WI38 (cell line): ENCODE results near the gene FAM25G.
"Not testable (repeated sequence)": the region's sequence is repeated elsewhere in the genome, so short reads cannot be mapped to it uniquely, and the experiment has no call there.

ENCODE experiments used
- H3K4me3 ChIP-seq: 2 replicates; pipeline ENCODE4 v1.5.1; 2011; ENCODE audit warnings: low read depth, mild to moderate bottlenecking, control low read depth, low read length
- TF ChIP-seq, protein P1 (sequence below): IDR thresholded peaks from 2 replicates; pipeline ENCODE4 v1.5.1; 2012; ENCODE audit warnings: low read depth, mild to moderate bottlenecking, control low read depth, low read length

Gene FAM25G

DNA sequence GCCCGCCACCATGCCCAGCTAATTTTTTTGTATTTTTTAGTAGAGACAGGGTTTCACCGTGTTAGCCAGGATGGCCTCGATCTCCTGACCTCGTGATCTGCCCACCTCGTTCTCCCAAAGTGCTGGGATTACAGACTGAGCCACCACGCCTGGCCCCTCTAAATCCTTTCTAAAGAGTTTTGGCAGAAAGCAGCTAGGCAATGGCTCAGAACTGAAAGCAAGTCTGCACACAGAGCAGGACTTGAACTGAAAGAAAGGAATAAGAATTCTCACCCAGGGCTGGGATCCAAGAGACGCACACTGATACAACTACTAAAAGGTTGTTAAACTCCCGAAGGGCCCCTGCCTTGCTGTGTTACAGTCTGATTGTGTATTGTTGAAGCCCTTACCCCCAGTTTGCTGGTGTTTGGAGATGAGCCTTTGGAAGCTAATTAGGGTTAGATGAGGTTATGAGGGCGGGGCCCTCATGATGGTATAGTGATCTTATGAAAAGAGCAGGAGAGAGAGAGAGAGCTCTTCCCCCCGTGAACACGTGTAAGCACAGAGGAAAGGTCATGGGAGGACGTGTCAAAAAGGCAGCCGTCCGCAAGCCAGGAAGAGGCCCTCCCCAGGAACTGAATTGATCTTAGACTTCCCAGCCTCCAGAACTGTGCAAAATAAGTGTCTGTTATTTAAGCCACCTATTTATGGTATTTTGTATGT is 26.1 kb downstream of the FAM25G start:
- H3K4me3 ChIP-seq, result not testable (repeated sequence)

DNA sequence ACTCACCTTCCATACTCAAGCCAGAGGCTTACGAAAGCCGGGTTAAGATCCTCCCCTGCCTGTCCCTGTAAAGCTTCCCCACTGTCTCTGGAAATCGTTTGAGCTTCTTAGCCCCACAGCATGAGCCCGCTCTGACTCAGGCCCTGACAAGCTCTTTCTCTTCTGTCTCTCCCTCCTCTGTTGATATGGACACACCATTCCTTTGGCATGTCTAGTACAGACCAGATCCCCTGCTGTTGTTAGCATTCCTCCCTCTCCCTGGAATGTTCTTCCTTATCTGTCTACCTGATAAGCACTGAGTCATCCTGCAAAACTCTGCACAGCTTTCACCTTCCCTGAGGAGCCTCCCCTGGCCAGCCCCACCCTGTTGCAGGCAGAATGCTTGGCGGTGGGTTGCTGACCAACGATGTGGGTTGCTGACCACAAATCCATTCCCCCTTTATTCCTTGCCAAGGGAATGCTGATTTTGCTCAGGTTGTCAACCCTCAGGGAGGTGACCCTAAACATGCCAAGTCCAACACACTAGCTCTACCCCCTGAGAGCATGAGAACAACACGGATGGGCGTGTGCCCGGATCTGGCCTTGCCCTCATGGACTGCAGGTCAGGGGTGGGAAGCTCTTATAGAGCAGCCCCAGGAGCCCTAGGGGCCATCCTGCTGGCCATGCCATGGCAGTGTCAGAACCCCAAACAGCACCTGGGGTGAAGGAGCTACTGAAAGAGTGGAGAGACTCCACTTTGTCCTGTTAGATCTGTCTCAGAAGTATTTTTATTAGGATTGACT is 28.7 kb downstream of the FAM25G start:
- not testable (repeated sequence) for H3K4me3 ChIP-seq

DNA sequence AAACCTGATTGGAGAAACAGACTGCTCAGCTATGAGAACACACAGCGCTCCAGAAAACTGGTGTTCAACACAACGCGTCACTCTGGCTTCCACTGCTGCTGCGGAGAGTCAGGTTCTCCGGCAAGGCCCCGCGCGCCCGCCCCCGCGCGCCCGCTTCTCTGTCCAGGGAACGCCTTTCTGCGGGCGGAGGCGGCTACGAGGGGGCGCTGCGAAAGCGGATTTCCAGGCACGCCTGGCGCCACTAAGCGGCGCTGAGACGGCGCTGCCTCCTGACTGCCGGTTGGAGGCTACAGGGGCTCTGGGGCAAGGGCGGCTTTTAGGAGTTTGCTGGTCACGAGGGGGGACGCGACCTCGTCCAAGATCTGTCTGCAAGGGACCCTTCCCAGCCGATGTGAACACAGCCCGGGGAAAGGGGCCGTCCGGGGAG is 30.2 kb downstream of the FAM25G start:
- TF ChIP-seq, protein P1, sequence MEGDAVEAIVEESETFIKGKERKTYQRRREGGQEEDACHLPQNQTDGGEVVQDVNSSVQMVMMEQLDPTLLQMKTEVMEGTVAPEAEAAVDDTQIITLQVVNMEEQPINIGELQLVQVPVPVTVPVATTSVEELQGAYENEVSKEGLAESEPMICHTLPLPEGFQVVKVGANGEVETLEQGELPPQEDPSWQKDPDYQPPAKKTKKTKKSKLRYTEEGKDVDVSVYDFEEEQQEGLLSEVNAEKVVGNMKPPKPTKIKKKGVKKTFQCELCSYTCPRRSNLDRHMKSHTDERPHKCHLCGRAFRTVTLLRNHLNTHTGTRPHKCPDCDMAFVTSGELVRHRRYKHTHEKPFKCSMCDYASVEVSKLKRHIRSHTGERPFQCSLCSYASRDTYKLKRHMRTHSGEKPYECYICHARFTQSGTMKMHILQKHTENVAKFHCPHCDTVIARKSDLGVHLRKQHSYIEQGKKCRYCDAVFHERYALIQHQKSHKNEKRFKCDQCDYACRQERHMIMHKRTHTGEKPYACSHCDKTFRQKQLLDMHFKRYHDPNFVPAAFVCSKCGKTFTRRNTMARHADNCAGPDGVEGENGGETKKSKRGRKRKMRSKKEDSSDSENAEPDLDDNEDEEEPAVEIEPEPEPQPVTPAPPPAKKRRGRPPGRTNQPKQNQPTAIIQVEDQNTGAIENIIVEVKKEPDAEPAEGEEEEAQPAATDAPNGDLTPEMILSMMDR, result peak; percentile 16
- not testable (repeated sequence) for H3K4me3 ChIP-seq

DNA sequence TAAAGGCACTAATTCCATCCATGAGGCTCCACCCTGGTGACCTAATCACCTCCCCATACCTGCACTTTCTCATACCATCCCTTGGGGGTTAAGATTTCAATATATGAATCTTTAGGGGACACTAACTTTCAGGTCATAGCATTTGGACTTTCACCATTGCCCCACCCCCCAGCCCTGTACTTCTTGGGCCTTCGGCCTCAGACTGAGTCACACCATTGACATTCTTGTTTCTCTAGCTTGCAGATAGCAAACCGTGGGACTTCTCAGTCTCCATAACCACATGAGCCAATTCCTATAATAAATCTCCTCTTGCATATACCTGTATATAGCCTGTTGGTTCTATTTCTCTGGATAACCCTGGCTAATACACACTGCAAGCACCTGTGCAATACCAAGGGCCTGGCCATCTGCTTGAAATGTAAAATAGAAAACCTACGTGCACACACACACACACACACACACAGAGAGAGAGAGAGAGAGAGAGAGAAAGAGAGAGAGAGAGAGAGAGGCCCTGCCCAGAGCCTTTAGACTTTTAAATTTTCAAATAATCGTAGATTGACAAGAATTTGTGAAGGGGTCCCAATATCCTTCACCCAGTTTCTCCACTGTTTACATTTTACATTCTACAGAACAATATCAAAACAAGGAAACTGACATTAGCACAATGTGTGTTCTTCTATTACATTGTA is 32.9 kb downstream of the FAM25G start:
- no peak overlapping the region for H3K4me3 ChIP-seq
- TF ChIP-seq, protein P1, result no peak

DNA sequence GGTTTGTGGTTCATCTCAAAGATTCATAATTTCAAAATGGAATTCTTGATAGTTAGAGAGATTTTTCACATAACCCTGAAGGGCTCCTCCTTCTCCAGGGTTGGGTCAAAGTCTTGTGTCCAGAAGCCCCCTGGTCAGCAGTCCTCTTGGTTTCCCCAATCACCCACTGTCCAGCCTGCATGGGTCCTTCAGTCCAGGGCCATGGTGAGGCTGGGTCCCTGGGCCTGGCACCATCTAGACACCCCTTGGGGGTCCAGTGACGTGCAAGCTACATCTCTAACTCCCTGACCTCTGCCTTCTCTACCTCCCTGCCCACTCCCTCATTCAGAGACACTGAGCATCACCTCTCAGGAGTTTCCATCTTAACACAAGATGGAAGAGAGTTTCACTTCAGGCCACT is 33.7 kb downstream of the FAM25G start:
- TF ChIP-seq, protein P1, result no peak

DNA sequence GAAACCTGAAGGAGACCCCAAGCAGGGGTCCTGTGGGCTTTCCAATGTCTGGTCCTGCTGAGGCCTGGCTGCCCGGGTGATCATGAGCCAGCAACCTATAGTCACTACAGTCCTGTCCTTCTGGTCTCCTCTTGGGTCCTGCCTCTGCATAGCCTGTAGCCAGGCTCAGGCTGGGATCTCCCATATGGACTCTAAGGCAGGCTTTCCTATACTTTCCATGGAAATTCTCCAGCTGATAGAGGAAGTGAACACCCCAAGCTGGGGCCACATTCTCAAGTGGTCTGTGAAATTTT is 34.0 kb downstream of the FAM25G start:
- TF ChIP-seq, protein P1, result no peak
- no peak overlapping the region for H3K4me3 ChIP-seq

More for the DNA sequence above, 33.7 kb downstream of the FAM25G start:
- H3K4me3 ChIP-seq, result no peak overlapping the region

DNA sequence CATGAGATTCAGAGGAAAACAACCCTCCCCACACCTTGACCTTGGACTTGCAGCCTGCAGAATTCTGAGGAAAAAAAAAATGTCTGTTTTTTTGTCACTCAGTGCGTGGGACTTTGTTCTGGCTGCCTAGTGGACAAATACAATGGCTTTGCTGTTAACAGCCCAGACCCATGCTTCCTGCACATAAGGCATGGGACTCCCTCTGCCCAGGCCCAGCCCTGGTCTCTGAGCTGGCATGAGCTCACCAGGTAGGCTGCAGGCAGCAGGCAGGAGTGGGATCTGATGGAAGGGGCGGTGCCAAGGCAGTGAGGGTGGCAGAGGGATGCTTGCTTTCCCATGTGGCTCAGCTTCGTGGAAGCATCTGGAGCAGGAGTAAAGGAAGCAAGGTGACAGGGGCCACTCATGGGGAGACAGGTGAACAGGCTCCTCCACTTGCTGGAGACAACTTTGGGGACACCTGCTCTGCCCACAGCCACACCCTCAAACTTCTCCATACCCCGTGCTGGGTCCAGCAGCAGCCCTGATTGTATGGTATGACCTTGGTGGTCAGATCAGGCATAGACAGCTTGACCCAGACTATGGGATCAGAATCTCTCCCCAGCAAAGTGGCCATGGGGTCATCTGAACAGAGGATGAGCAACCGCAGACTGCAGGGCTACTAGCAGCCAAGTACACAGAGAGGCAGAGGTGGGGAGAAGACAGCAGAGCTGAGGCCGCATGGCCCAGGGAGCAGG is 34.5 kb downstream of the FAM25G start:
- TF ChIP-seq, protein P1, result no peak
- H3K4me3 ChIP-seq, result no peak overlapping the region
